ENCODE data around the gene MOGAT2. TPM values are rescaled to one million over a fixed set of nuclear protein-coding genes. Genes with fewer than 3 reads are reported as not detected.
"Not testable (repeated sequence)": the region's sequence is repeated elsewhere in the genome, so short reads cannot be mapped to it uniquely, and the experiment has no call there.

MOGAT2 gene
- total RNA-seq (2.2 TPM), polyA plus RNA-seq (1.2 TPM)

DNA sequence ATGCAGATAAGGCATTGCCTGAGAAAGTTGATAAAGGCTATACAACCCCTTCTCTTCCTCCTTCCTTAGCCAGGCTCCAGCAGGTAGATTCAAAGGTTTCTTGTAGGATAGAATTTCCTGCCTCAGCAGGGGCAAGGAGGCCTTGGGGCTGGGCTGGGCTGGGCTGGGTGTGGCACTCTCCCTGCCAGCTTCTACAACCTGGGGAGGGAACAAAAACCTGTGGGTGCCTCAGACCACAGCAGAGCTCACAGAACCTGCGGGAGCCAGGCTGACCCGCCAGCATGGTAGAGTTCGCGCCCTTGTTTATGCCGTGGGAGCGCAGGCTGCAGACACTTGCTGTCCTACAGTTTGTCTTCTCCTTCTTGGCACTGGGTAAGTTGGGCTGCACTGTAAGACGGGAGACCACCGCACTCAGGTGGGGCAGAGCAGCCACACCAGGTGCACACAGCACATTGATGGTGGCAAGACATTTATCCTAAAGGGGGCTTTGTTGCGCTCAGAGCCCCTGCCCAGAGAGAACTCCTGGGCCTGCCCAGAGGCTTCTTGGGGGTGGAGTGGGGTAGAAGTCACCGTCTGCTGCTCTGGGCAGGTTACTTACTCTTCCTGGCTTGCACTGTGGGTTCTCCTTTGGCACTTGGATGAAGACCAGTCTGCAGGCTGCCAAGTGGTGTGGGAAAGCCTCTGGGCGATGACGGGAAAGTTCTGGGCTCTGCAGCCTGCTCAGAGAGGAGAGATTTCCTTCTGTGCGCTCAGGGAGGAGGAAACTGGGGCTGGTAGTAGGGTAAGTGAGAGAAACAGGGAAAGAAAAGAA lies at the start of gene MOGAT2:
MOGAT2 (plus strand) TSS at position 231 of the 811 bp plus-strand sequence; CDS start at position 282, 51 bp downstream.
- no peaks in the 10 kb centered on the region for H3K36me3 ChIP-seq (ENCODE audit: insufficient read depth)
- WGBS: 80% methylated on average over 13 of the region's 13 CpGs
- H3K4me1 ChIP-seq (ENCODE audit: insufficient read depth): peaks cover 1% of the 10 kb centered on the region
- no peak within 1 kb of the TSS for H3K27ac ChIP-seq (ENCODE audit: low read depth)
- H3K4me3 ChIP-seq (ENCODE audit: low read depth, low read length): no peak within 1 kb of the TSS
- DNase-seq (ENCODE audit: extremely low spot score): no peak

DNA sequence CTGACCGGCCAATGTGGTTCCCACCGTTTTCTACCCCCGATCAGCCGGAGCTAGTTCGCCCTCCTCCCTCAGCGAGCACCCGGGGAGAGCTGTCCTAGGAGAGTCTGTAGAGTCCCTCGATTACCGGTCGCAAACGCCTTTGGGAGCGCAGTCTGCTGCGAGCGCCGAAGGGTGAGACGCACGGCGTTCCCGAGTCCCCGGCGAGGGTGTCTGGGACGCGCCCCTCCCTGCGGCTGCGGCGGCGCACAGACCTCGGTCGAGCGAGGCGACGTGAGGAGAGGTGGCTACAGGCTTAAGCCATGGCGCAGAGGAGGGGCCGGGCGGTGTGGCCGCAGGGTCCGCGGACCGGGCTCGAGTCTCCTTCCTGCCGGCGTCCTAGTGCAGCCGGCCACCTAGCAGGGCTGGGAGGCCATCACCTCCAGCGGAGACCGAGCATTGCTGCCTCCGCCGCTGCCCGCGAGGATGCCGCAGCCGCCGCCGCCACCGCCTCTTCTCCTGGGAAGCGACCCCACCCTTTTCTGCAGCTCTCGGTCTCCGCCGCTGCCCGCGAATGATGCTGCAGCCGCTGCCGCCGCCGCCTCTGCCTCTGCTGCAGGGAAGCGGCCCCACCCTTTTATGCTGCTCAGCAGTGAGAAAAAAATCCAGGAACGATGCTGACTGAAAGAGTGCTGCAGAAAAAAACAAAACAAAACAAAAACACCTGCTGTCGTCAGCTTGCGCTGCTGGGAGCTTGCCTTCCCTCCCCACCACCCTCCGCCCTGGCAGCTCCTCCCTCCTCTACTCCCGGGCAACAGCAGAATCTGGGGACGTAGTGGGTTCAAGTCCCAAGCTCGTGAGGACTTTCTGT lies 49.0 kb upstream of the MOGAT2 start, which contains the start of gene MAP6:
MAP6 (minus strand) TSS at position 588 of the 847 bp plus-strand sequence. CDS start 669 bp downstream, outside the sequence.
- H3K4me1 ChIP-seq (ENCODE audit: insufficient read depth): no peaks in the 10 kb centered on the region
- no peaks in the 10 kb centered on the region for H3K36me3 ChIP-seq (ENCODE audit: insufficient read depth)
- 2% methylated on average over 72 of the region's 72 CpGs for WGBS
- no peak for DNase-seq (ENCODE audit: extremely low spot score)
- H3K4me3 ChIP-seq (ENCODE audit: low read depth, low read length): peak within 1 kb of the TSS; percentile 48
- no peak within 1 kb of the TSS for H3K27ac ChIP-seq (ENCODE audit: low read depth)

DNA sequence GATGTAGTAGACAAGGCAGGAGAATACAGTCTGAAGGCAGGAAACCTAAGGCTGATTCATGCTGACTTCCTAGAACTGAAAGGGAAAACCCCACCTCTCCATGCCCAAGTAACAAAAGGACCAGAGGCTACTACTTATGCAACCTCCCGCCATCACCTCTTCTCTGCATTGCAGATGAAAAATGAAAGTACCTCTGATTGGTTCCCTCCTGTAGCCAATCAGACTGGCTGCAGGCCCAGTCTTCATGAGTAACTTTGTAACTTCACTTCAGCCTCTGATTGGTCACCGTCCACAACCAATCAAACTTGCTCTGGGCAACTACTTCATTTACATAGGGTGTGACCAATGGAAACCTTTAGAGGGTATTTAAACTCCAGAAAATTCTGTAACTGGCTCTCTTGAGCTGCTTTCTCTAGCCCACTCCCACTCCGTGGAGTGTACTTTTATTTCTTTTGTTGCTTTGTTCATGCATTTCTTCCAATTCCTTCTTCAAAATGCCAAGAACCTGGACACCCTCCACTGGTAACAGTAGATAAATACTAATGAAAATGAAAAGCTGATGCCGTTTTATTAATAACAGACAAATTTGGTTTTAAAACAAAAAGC lies 43.6 kb upstream of the MOGAT2 start:
- WGBS: 92% methylated on average over 4 of the region's 4 CpGs
- Histone ChIP-seq H3K36me3 (ENCODE audit: insufficient read depth) (no peaks in the 10 kb centered on the region), H3K4me3 (ENCODE audit: low read depth, low read length) (no peak overlapping the region), H3K27ac (ENCODE audit: low read depth) (no peak overlapping the region), H3K4me1 (ENCODE audit: insufficient read depth) (no peaks in the 10 kb centered on the region)
- DNase-seq (ENCODE audit: extremely low spot score): no peak

DNA sequence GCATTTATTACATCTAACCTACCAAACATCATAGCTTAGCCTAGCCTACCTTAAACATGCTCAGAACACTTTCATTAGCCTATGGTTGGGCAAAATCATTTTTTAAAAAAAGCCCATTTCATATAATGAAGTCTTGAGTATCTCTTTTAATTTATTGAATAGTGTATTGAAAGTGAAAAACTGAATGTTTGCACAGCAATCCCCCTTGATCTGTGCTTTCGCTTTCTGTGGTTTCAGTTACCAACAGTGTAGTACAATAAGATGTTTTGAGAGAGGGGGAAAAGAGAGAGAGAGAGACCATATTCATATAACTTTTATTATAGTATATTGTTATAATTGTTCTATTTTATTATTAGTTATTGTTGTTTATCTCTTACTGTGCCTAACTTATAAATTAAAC lies 40.4 kb upstream of the MOGAT2 start:
- WGBS: 82% methylated on average over 1 of the region's 1 CpG
- DNase-seq (ENCODE audit: extremely low spot score): no peak
- Histone ChIP-seq H3K27ac (ENCODE audit: low read depth) (no peak overlapping the region), H3K4me3 (ENCODE audit: low read depth, low read length) (no peak overlapping the region), H3K4me1 (ENCODE audit: insufficient read depth) (no peaks in the 10 kb centered on the region), H3K36me3 (ENCODE audit: insufficient read depth) (no peaks in the 10 kb centered on the region)

DNA sequence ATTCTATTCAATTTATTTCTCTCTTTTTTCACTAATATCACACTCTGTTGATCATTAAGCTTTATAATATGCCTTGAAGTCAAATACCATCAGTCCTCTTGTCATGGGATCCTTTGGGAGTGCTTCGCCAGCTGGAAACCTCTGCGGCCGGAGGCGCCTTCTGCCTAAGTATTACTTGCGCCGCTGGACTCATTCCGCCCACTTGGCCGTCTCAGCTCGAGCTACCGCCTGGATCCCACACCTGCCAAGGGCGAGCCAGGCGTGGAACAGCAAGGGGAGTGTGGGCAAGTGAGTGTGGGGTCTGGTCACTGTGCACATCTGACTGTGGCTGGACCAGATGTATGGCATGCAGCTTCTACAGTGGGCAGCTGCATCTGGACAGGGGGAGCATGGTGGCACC lies 39.7 kb upstream of the MOGAT2 start:
- no peak for DNase-seq (ENCODE audit: extremely low spot score)
- Histone ChIP-seq H3K27ac (ENCODE audit: low read depth) (no peak overlapping the region), H3K4me1 (ENCODE audit: insufficient read depth) (no peaks in the 10 kb centered on the region), H3K4me3 (ENCODE audit: low read depth, low read length) (no peak overlapping the region), H3K36me3 (ENCODE audit: insufficient read depth) (no peaks in the 10 kb centered on the region)
- 84% methylated on average over 12 of the region's 12 CpGs for WGBS

DNA sequence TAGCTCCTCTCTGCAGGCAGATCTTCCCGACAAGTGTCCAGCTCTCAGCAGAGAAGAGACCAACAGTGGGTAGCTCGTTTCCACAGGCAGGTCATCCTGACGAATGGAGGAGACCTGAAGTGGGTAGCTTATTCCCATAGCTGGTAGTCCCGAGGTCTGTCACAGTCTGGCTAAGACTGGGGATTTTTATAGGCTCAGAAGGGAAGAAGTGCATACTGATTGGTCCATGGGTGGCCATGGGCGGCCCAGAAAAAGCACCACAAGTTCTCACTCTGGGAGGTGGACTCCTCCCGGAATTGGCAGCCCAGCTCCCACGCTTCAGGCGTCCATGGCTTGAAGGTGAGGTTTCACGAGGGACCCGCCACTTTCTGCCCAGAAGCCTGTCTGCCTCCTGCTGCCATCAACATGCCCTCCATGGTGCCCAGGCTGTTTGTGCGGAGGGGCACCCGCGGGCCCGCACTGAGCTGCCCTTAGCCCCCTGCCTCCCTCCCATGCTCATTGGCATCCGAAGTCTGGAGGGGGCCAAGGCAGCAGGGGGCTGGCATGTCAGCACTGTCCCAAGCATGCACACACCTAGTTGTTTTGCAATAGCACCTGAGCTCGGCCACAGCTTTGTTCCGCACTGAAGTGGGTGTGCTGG lies 38.9 kb upstream of the MOGAT2 start:
- no peak overlapping the region for H3K4me3 ChIP-seq (ENCODE audit: low read depth, low read length)
- H3K27ac ChIP-seq (ENCODE audit: low read depth): no peak overlapping the region
- 77% methylated on average over 17 of the region's 17 CpGs for WGBS
- no peaks in the 10 kb centered on the region for H3K4me1 ChIP-seq (ENCODE audit: insufficient read depth)
- DNase-seq (ENCODE audit: extremely low spot score): no peak
- no peaks in the 10 kb centered on the region for H3K36me3 ChIP-seq (ENCODE audit: insufficient read depth)

DNA sequence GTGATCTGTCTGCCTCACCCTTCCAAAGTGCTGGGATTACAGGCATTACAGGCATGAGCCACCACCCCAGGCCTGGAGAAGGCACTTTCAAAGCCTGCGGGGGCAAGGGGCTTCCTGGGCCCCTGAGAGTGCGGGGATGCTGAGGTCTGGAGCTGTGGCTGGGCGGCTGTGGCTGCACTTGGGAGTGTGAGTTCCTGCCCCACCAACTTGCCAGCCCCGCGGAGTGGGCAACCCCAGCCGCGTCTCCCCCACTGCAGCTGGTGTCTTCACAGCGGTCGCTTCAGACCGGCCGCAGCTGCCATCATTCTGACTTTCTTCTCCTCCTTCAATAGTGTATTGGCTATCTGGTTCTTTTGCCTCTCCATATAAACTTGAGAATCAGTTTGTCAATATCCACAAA lies 38.1 kb upstream of the MOGAT2 start:
- no peak overlapping the region for H3K4me3 ChIP-seq (ENCODE audit: low read depth, low read length)
- DNase-seq (ENCODE audit: extremely low spot score): no peak
- no peaks in the 10 kb centered on the region for H3K36me3 ChIP-seq (ENCODE audit: insufficient read depth)
- H3K4me1 ChIP-seq (ENCODE audit: insufficient read depth): no peaks in the 10 kb centered on the region
- H3K27ac ChIP-seq (ENCODE audit: low read depth): no peak overlapping the region
- whole genome bisulfite sequencing: 87% methylated on average over 11 of the region's 11 CpGs

DNA sequence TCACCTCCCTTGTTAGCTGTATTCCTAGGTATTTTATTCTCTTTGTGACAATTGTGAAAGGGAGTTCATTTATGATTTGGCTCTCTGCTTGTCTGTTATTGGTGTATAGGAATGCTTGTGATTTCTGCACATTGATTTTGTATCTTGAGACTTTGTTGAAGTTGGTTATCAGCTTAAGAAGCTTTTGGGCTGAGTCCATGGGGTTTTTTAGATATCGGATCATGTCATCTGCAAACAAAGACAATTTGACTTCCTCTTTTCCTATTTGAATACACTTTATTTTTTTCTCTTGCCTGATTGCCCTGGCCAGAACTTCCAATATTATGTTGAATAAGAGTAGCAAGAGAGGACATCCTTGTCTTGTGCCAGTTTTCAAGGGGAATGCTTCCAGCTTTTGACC lies 33.8 kb upstream of the MOGAT2 start:
- H3K4me1 ChIP-seq (ENCODE audit: insufficient read depth); DNase-seq (ENCODE audit: extremely low spot score); H3K4me3 ChIP-seq (ENCODE audit: low read depth, low read length); H3K36me3 ChIP-seq (ENCODE audit: insufficient read depth); H3K27ac ChIP-seq (ENCODE audit: low read depth): not testable (repeated sequence)
- 86% methylated on average over 1 of the region's 1 CpG for WGBS

DNA sequence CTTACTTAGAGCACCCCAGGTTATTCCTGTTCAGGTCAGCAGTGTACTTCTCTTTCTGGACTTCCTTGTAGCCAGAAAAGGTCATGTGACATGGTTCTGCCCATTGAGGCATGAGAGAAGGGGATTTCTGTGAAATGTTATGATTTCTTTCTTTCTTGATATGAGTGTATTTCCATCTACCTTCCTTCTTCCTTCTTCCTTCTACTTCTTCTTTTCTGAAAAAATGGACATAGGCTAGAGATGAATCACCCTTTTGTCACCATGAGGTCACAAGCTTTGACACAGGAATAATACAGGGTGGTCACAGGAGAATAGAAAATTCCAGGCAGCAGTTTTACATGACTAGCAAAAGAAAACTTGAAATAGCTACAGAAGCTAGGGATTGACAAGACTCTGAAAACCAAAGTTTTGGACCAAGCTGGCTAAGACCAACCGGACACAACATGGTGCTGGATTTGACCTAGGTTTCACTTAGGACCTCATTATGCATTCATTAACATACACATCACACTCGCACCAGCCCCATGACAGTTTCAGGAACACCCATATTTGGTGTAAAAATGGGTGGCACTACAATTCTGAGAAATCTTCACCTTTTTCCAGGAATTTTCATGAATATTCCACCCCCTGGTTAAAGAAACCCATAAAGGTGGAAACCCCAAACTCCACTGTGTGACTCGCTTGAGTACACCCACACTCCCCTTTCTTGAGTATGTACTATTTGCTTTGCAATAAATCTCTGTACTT lies 27.6 kb upstream of the MOGAT2 start:
- Histone ChIP-seq H3K36me3 (ENCODE audit: insufficient read depth) (no peaks in the 10 kb centered on the region), H3K4me3 (ENCODE audit: low read depth, low read length) (no peak overlapping the region), H3K4me1 (ENCODE audit: insufficient read depth) (no peaks in the 10 kb centered on the region), H3K27ac (ENCODE audit: low read depth) (no peak overlapping the region)
- DNase-seq (ENCODE audit: extremely low spot score): no peak
- 89% methylated on average over 3 of the region's 3 CpGs for WGBS

DNA sequence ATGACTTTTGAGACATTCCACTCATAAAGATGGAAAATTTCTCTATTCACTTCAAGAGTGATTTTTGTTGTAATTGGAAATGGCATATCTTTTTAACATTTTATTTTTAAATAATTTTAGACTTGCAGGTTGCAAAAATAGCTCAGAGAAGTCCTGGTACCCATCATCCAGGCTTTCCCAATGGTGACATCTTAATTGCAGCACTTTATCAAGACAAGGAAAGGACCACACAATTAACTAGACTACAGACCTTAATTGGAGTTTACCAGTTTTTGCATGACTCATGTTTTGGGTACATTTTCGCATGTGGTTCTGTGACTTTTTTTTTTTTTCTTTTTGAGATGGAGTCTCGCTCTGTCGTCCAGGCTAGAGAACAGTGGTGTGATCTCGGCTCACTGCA lies 25.8 kb upstream of the MOGAT2 start:
- 78% methylated on average over 4 of the region's 4 CpGs for WGBS
- DNase-seq (ENCODE audit: extremely low spot score): no peak
- H3K27ac ChIP-seq (ENCODE audit: low read depth): no peak overlapping the region
- no peaks in the 10 kb centered on the region for H3K36me3 ChIP-seq (ENCODE audit: insufficient read depth)
- no peaks in the 10 kb centered on the region for H3K4me1 ChIP-seq (ENCODE audit: insufficient read depth)
- H3K4me3 ChIP-seq (ENCODE audit: low read depth, low read length): no peak overlapping the region

DNA sequence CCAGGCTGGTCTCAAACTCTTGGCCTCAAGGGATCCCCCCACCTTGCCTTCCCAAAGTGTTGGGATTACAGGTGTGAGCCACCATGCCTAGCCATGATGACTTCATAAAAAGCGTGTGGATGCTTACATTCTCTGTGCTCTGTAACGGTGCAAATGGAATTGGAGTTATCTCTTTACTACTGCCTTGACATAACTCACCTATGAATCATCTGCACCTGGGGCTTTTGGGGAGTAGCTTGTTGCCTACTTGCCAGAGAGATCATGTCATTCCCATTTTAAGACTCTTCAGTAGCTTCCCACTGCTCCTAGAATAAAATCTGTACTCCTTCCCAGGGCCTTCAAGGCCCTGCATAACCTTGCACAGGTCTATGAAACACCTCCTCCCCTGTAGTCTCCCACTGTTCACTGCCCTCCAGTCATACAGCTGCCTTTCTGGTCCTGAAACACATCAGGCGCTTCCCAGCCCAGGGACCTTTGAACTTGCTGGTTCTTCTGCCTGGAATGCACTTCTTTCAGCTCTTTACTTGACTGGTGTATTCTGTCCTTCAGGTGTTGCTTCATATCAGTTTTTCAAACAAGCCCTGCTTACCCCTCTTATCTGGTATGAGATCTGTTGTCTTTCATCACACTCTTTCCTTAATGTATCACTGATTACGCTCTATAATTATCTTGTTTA lies 19.6 kb upstream of the MOGAT2 start:
- no peaks in the 10 kb centered on the region for H3K36me3 ChIP-seq (ENCODE audit: insufficient read depth)
- H3K4me3 ChIP-seq (ENCODE audit: low read depth, low read length): no peak overlapping the region
- no peaks in the 10 kb centered on the region for H3K4me1 ChIP-seq (ENCODE audit: insufficient read depth)
- DNase-seq (ENCODE audit: extremely low spot score): no peak
- H3K27ac ChIP-seq (ENCODE audit: low read depth): no peak overlapping the region
- 87% methylated on average over 4 of the region's 4 CpGs for WGBS

DNA sequence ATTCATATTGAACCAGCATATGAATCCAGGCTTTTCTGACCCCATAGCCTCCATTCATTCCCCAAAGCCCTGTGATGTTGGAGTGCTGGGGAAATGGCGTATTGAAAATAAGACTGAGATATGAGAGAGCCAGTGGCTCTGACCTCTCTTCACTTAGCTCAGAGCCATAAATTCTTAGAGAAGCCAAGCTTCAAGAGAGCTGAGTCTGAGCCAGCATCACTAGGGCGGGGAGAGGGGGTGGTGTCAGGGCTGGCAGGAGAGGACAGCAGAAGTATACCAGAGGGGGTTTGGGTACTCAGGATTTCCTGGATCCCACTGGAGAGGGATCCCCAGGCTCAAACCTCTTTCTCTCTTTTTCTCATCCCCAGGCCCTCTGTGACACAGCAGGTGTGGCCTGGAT lies 16.7 kb upstream of the MOGAT2 start:
- Histone ChIP-seq H3K27ac (ENCODE audit: low read depth) (no peak overlapping the region), H3K4me1 (ENCODE audit: insufficient read depth) (no peaks in the 10 kb centered on the region), H3K36me3 (ENCODE audit: insufficient read depth) (no peaks in the 10 kb centered on the region), H3K4me3 (ENCODE audit: low read depth, low read length) (no peak overlapping the region)
- DNase-seq (ENCODE audit: extremely low spot score): no peak
- 54% methylated on average over 2 of the region's 2 CpGs for WGBS
